CD4-positive, alpha-beta memory T cell (primary cell): ENCODE results near the gene HMGN2. TPM values are rescaled to one million over a fixed set of nuclear protein-coding genes. Genes with fewer than 3 reads are reported as not detected.
A peak's percentile ranks its signal among the peaks of the same experiment; 100 is the strongest.

Experiments used
- CTCF ChIA-PET: fragments of 350-600 bp; sonication (Branson Sonifier 250); formaldehyde crosslinking; loops from one replicate; lab custom pipeline; 2021; ENCODE audit warnings: inconsistent platforms; ENCODE audit not compliant: partially characterized antibody; lab: Charles Lee
- POLR2A ChIA-PET: fragments of 350-600 bp; sonication (Branson Sonifier 250); formaldehyde crosslinking; loops from one replicate; lab custom pipeline; 2021; ENCODE audit not compliant: partially characterized antibody; lab: Charles Lee
- DNase-seq, 5 donors: peaks; one replicate each; pipeline versions ENCODE4 v3.0.0 to v3.0.0-alpha.2; 2020 to 2022; ENCODE audit warnings: mixed read lengths in 1 of 5
- H3K27ac ChIP-seq: one replicate; pipeline ENCODE4 v1.7.0; 2013; ENCODE audit warnings: low read depth, low read length
- H3K27me3 ChIP-seq: 2 replicates; pipeline ENCODE4 v1.7.0; 2013; ENCODE audit warnings: mild to moderate bottlenecking, low read length, moderate library complexity; ENCODE audit not compliant: insufficient read depth
- H3K36me3 ChIP-seq: 2 replicates; pipeline ENCODE4 v1.7.0; 2013; ENCODE audit warnings: mild to moderate bottlenecking, low read length, moderate library complexity; ENCODE audit not compliant: insufficient read depth
- H3K4me1 ChIP-seq: 2 replicates; pipeline ENCODE4 v1.7.0; 2013; ENCODE audit warnings: mild to moderate bottlenecking, low read length, moderate library complexity; ENCODE audit not compliant: insufficient read depth
- H3K4me3 ChIP-seq, 2 donors: one replicate each; pipeline ENCODE4 v1.7.0; 2013; ENCODE audit warnings: low read length in 2 of 2, mild to moderate bottlenecking in 1 of 2
- H3K9me3 ChIP-seq, 2 donors: one replicate each; pipeline ENCODE4 v1.7.0; 2013; ENCODE audit warnings: low read length in 2 of 2, control low read depth in 1 of 2; ENCODE audit not compliant: control insufficient read depth in 1 of 2
- H3K27ac Mint-ChIP-seq, 7 donors: one replicate each; pipeline ENCODE4 v1.8.0; 2020 to 2021; ENCODE audit warnings: mixed read lengths in 7 of 7, mild to moderate bottlenecking in 6 of 7, inconsistent platforms in 3 of 7, moderate library complexity in 3 of 7
- H3K27me3 Mint-ChIP-seq, 2 donors: one replicate each; pipeline ENCODE4 v1.8.0; 2020 to 2021; ENCODE audit warnings: mixed read lengths in 2 of 2
- H3K36me3 Mint-ChIP-seq, 2 donors: one replicate each; pipeline ENCODE4 v1.8.0; 2020 to 2021; ENCODE audit warnings: mixed read lengths in 2 of 2, inconsistent platforms in 1 of 2, mild to moderate bottlenecking in 1 of 2
- H3K4me1 Mint-ChIP-seq, 4 donors: one replicate each; pipeline ENCODE4 v1.8.0; 2020 to 2021; ENCODE audit warnings: mixed read lengths in 4 of 4, mild to moderate bottlenecking in 1 of 4
- H3K4me3 Mint-ChIP-seq, 8 donors: one replicate each; pipeline ENCODE4 v1.8.0; 2020 to 2021; ENCODE audit warnings: mixed read lengths in 8 of 8, mild to moderate bottlenecking in 7 of 8, moderate library complexity in 6 of 8, inconsistent platforms in 3 of 8
- H3K9me3 Mint-ChIP-seq, 8 donors: one replicate each; pipeline ENCODE4 v1.8.0; 2020 to 2021; ENCODE audit warnings: mixed read lengths in 8 of 8, mild to moderate bottlenecking in 5 of 8, inconsistent platforms in 3 of 8, moderate library complexity in 1 of 8
- intact Hi-C: fragments of 100-400 bp; cut with micrococcal nuclease; formaldehyde crosslinking; loops from one replicate; pipeline ENCODE4 v1.15.1; 2023
- polyA plus RNA-seq, 2 donors: library from polyadenylated mRNA; unstranded; fragments of 300-500 nt; fragmentation: Illumina TruSeq; gene quantifications; one replicate each; pipeline ENCODE4 v1.2.3, GENCODE V29; 2021
- total RNA-seq, 2 experiments: library from RNA; stranded (reverse); gene quantifications; one replicate each; pipeline ENCODE4 v1.2.3, GENCODE V29; 2021

Gene HMGN2
- total and polyA plus RNA-seq, 4 experiments from 2014 or later, result 341 to 681 (median 464) TPM

DNA sequence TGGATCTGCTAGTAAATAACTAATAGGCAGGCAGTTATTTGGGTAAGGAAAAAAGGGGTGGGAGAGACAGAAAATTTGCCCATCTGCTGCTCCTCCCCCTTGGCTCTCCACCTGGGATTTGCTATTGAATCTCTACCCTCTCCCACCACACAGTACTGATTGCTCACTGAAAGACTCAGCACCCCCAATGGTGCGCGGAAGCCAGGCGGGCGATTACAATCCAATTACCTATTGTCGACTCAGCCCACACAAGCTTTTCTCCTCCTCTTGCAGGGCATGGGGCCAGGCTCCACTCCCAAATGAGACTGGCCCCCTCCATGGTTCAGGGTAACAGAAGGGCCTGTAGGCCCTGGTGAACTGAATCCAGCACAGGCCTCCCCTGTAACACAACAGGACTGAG is 2.7 kb upstream of the HMGN2 start:
- Histone ChIP-seq H3K27me3 (no peaks in the 10 kb centered on the region), H3K9me3 (no peaks in the 10 kb centered on the region), H3K4me1 (peaks cover 32% of the 10 kb centered on the region), H3K4me3 (no peak overlapping the region), H3K36me3 (peaks cover 44% of the 10 kb centered on the region), H3K27ac (no peak overlapping the region)
- POLR2A ChIA-PET, result interaction anchor here (0.6 to 4.5 kb wide), 2 partner anchors 31 to 228 kb away, joined by 3 to 54 read pairs; no protein-coding TSS in a partner anchor
- no peak for DNase-seq
- Mint-ChIP-seq H3K36me3 (peaks cover 36 to 70% of the 10 kb centered on the region in 2 donors), H3K9me3 (no peaks in the 10 kb centered on the region), H3K27ac (peak overlapping the region in 1 of 7 donors; percentile 35), H3K4me3 (no peak overlapping the region), H3K4me1 (peaks cover 23 to 40% (median 32%) of the 10 kb centered on the region in 4 donors), H3K27me3 (no peaks in the 10 kb centered on the region)
- CTCF ChIA-PET, result interaction anchor here (0.7 to 1.8 kb wide), 13 partner anchors 8 to 736 kb away, joined by 3 to 7 read pairs (median 4); partner anchors contain the start of genes DHDDS and ZNF593
- intact Hi-C loops, result no loop called here

DNA sequence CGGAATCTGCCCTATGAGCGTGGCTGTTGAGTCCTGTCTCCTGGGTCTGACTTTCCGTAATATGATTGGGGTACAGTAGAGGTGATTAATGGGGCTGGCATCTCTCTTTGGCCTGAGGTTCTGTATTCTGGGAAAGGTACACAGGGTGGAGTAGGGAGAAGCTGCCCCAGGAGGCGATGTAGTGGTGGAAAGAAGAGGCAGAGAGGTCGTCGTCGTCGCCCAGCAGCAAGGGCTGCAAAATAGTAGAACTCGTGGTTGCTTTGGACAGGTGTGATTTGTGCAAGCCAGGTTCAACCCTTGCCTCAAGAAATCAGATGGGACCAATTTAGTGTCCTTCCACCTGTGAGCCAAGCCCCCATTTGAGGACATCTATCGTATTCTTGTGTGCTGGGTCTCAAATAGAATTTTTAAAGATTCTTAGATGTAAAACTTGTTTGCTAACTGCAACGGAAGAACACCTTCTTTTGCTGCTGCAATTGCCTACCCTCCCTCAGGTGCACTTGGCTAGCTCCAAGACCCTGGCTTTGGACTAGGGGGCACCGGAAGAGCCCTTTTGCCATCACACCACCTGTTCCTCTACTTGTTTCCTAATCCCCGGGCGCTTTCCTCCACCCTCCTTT is 1.3 kb upstream of the HMGN2 start:
- peaks cover 36% of the 10 kb centered on the region for H3K36me3 ChIP-seq
- peak overlapping the region in 1 of 2 donors; percentile 85 for H3K4me3 ChIP-seq
- DNase-seq, result no peak
- Mint-ChIP-seq H3K27ac (peak overlapping the region; percentile 6 to 100 (median 71)), H3K9me3 (no peaks in the 10 kb centered on the region), H3K4me3 (peak overlapping the region; percentile 92 to 99 (median 97)), H3K27me3 (no peaks in the 10 kb centered on the region), H3K36me3 (peaks cover 36 to 64% of the 10 kb centered on the region in 2 donors), H3K4me1 (peaks cover 30 to 47% (median 38%) of the 10 kb centered on the region in 4 donors)
- no peaks in the 10 kb centered on the region for H3K27me3 ChIP-seq
- intact Hi-C loops, result loop anchor here (2.0 to 10.0 kb wide), 3 partner anchors 62 to 1036 kb away; partner anchors contain the start of gene MACO1
- CTCF ChIA-PET, result interaction anchor here (0.9 to 2.3 kb wide), 13 partner anchors 8 to 363 kb away, joined by 3 to 7 read pairs (median 4); partner anchors contain the start of gene DHDDS
- POLR2A ChIA-PET, result interaction anchor here (0.9 to 4.5 kb wide), 13 partner anchors 10 to 1223 kb away, joined by 3 to 54 read pairs (median 6); partner anchors contain the start of genes DHDDS, PIGV, RSRP1 and SH3BGRL3
- no peaks in the 10 kb centered on the region for H3K9me3 ChIP-seq
- no peak overlapping the region for H3K27ac ChIP-seq
- peaks cover 36% of the 10 kb centered on the region for H3K4me1 ChIP-seq

DNA sequence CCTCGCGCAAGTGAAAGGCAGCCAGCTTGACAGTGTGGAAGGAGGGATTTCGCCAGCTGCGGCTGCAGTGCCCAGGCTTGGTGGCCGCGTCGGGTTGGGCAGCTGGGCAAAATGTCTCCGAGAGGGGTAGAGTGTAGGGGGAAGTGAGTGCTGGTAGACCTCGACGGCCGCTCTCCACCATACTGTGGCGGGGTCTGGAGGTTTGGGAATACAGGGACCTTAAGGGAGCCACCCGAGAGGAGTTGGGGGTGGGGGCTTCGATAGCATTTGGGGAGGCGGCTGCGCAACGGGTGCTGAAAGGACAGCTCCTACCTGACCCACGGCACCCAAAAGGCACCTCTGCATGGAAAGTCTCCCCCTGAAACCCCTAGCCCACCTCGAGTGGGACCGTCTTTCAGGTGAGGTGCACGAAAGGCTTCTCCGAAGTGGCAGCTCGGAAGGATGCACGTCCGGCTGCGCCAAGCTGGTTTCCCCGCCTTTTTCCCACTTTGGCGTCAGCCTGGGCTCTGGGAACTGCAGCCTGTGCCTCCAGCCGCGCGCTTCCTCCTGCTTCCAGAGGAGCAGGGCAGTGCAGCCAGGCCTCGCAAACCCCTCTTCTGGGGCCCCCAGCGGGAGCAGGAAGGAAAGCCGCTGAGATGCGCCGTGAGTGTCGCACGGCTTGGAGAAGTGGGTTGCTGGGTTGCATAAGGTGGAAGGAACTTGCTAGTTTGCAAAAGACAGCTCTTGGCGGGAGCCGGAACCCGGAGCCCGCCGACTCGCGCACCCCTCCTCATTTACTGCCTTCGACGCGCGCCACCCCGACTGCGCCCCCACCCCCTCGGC is 531 bp upstream of the HMGN2 start:
- Mint-ChIP-seq H3K36me3 (peaks cover 40 to 65% of the 10 kb centered on the region in 2 donors), H3K27ac (peak overlapping the region; percentile 97 to 100 (median 98)), H3K4me3 (peak overlapping the region; percentile 92 to 99 (median 97)), H3K9me3 (no peaks in the 10 kb centered on the region), H3K27me3 (no peaks in the 10 kb centered on the region), H3K4me1 (peaks cover 31 to 55% (median 43%) of the 10 kb centered on the region in 4 donors)
- Histone ChIP-seq H3K9me3 (no peaks in the 10 kb centered on the region), H3K27ac (peak overlapping the region; percentile 96), H3K4me3 (peak overlapping the region; percentile 75 to 85), H3K36me3 (peaks cover 43% of the 10 kb centered on the region), H3K27me3 (no peaks in the 10 kb centered on the region), H3K4me1 (peaks cover 39% of the 10 kb centered on the region)
- POLR2A ChIA-PET, result interaction anchor here (0.7 to 4.5 kb wide), 25 partner anchors 9 to 1224 kb away, joined by 3 to 54 read pairs (median 6); partner anchors contain the start of genes CD52, CEP85, DHDDS and GPATCH3
- peak in 2 of 5 donors; percentile 44 to 62 for DNase-seq
- CTCF ChIA-PET, result interaction anchor here (0.6 to 2.3 kb wide), 8 partner anchors 10 to 338 kb away, joined by 3 to 7 read pairs (median 4); partner anchors contain the start of gene DHDDS
- intact Hi-C loops, result loop anchor here (1.0 to 10.0 kb wide), 6 partner anchors 63 to 1037 kb away; partner anchors contain the start of genes MACO1 and PDIK1L

DNA sequence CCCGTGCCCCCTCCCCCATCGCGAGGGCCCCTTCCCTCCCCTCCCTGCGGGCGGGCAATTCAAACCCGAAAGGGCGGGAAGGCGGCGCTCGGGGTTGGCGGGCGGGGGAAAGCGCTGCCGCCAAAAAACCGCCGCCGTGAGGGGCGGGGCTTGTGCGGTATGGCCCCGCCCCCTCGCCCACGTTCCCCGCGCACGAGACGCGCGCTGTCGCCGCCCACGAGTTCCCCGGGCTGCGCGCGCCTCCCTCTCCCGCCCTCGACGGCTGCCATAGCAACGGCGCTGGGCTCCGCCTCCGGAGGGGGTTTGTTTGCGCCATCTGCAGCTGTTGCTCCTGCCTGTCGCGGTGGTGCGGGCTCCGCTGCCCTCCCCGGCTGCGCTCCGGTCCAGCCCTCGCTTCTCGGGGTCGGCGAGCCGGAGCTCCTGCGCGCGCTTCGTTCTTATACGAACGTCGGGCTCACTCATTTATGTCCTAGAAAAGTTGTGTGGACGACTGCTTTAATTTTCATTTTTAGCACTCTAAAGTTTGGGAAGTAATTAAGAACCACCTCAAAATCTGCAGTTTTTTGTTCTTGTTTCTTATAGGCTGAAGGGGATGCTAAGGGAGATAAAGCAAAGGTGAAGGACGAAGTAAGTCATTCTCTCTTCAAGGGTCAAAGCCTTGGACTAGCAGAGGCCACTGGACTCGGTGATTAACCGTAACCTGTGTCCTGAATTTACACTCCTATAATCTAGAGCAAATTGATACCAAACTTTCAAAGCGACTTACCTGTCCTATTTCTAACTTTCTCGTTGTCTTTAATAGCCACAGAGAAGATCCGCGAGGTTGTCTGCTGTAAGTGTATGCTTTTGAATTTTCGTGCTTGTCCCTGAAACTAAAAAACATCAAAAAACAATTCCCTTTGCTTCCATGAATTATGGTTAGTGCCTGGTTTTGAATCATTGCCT is 933 bp downstream of the HMGN2 start:
- peak overlapping the region; percentile 83 to 92 (median 89) for H3K4me3 Mint-ChIP-seq
- Histone ChIP-seq H3K9me3 (no peaks in the 10 kb centered on the region), H3K4me3 (peak overlapping the region; percentile 53 to 85), H3K27ac (peak overlapping the region; percentile 96), H3K36me3 (peaks cover 40% of the 10 kb centered on the region), H3K4me1 (peaks cover 49% of the 10 kb centered on the region), H3K27me3 (no peaks in the 10 kb centered on the region)
- POLR2A ChIA-PET, result interaction anchor here (0.6 to 4.5 kb wide), 17 partner anchors 9 to 476 kb away, joined by 3 to 54 read pairs (median 6); partner anchors contain the start of genes CD52, DHDDS and PDIK1L
- CTCF ChIA-PET, result interaction anchor here (2.3 kb wide), 1 partner anchor 27 kb away, joined by 7 read pairs; no protein-coding TSS in a partner anchor
- peak; percentile 95 to 96 (median 95) for DNase-seq
- intact Hi-C loops, result loop anchor here (1.0 to 10.0 kb wide), 8 partner anchors 27 to 1038 kb away; partner anchors contain the start of genes CEP85, DHDDS, MACO1 and PDIK1L
- peak overlapping the region; percentile 82 to 100 (median 93) for H3K27ac Mint-ChIP-seq
- H3K36me3 Mint-ChIP-seq, result peaks cover 40 to 62% of the 10 kb centered on the region in 2 donors
- H3K4me1 Mint-ChIP-seq, result peaks cover 33 to 66% (median 46%) of the 10 kb centered on the region in 4 donors
- H3K27me3 Mint-ChIP-seq, result no peaks in the 10 kb centered on the region
- no peaks in the 10 kb centered on the region for H3K9me3 Mint-ChIP-seq

DNA sequence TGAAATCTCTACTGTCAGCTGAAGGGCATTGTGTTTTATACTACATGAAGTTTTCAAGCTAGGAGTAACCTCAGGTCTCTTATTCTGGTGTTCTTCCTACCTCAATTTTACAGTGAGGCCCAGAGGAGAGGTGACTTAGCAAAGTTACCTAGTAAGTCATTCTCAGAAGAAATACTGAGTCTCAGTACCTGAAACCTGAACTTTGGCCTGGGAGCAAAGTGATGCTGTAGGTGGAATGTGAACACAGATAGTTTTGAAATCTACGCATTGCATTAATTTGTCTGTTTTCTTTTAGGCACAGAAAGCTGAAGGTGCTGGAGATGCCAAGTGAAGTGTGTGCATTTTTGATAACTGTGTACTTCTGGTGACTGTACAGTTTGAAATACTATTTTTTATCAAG is 2.6 kb downstream of the HMGN2 start:
- DNase-seq, result no peak
- Mint-ChIP-seq H3K27me3 (no peaks in the 10 kb centered on the region), H3K36me3 (peaks cover 44 to 61% of the 10 kb centered on the region in 2 donors), H3K4me1 (peaks cover 35 to 71% (median 48%) of the 10 kb centered on the region in 4 donors), H3K9me3 (peaks cover 0 to 1% (median 0%) of the 10 kb centered on the region in 8 donors), H3K27ac (peak overlapping the region in 4 of 7 donors; percentile 32 to 100 (median 72)), H3K4me3 (peak overlapping the region in 7 of 8 donors; percentile 28 to 92 (median 55))
- Histone ChIP-seq H3K4me3 (no peak overlapping the region), H3K9me3 (no peaks in the 10 kb centered on the region), H3K27me3 (no peaks in the 10 kb centered on the region), H3K36me3 (peaks cover 38% of the 10 kb centered on the region), H3K27ac (peak overlapping the region; percentile 96), H3K4me1 (peaks cover 49% of the 10 kb centered on the region)
- intact Hi-C loops, result loop anchor here (10.0 kb wide), 1 partner anchor 1040 kb away; the partner anchor contains the start of gene MACO1
- ChIA-PET CTCF (no interaction called here), POLR2A (interaction anchor here (0.7 to 1.2 kb wide), 2 partner anchors 25 to 65 kb away, joined by 3 read pairs; no protein-coding TSS in a partner anchor)

DNA sequence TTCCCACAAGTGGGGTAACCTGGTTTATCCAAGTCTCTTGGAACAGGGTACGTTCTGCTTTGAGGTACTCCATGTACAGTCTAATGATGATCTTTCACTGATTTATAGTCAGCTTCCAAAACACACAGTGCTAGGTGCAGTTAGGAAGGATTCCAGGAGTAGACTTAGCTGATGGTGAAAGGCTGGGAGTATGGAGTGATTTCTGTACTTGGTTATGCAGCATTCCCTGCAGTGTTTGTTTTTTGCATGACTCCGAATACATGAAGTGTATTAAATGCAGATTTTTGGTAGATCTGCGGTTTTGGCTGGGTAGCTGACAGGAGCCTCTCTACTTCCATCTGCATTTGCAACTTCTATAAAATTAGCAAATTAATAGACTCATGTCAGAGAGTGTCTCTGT is 3.7 kb downstream of the HMGN2 start:
- intact Hi-C loops, result loop anchor here (10.0 kb wide), 1 partner anchor 1041 kb away; the partner anchor contains the start of gene MACO1
- H3K36me3 ChIP-seq, result peaks cover 38% of the 10 kb centered on the region
- Mint-ChIP-seq H3K4me3 (no peak overlapping the region), H3K36me3 (peaks cover 40 to 55% of the 10 kb centered on the region in 2 donors), H3K27ac (peak overlapping the region in 6 of 7 donors; percentile 37 to 76 (median 50)), H3K4me1 (peaks cover 26 to 61% (median 39%) of the 10 kb centered on the region in 4 donors), H3K27me3 (no peaks in the 10 kb centered on the region), H3K9me3 (peaks cover 0 to 1% (median 0%) of the 10 kb centered on the region in 8 donors)
- CTCF ChIA-PET, result no interaction called here
- H3K27me3 ChIP-seq, result no peaks in the 10 kb centered on the region
- no peak for DNase-seq
- peaks cover 40% of the 10 kb centered on the region for H3K4me1 ChIP-seq
- POLR2A ChIA-PET, result no interaction called here
- H3K4me3 ChIP-seq, result no peak overlapping the region
- H3K27ac ChIP-seq, result no peak overlapping the region
- no peaks in the 10 kb centered on the region for H3K9me3 ChIP-seq
